Aorta (tissue), 5 donors: ENCODE data around the gene SEPTIN6. TPM values are rescaled to one million over a fixed set of nuclear protein-coding genes. Genes with fewer than 3 reads are reported as not detected.

Experiments
- ATAC-seq: fragments of 200-7000 bp; cut with Tn5 transposase; one replicate; pipeline ENCODE4 v1.9.1; 2022; ENCODE audit warnings: moderate library complexity; ENCODE audit not compliant: low FRiP score
- DNase-seq, 2 donors: peaks; one replicate each; pipeline ENCODE4 v3.0.0-alpha.2; 2020
- H3K27ac ChIP-seq, 2 donors: one replicate each; pipeline ENCODE4 v1.5.1; 2013; ENCODE audit warnings: low read length in 2 of 2, mild to moderate bottlenecking in 2 of 2, moderate library complexity in 2 of 2, control low read depth in 1 of 2, inconsistent platforms in 1 of 2, low read depth in 1 of 2
- H3K27me3 ChIP-seq, 2 donors: one replicate each; pipeline ENCODE4 v1.6.1; 2013; ENCODE audit warnings: control low read depth in 1 of 2, low read length in 1 of 2, mild to moderate bottlenecking in 1 of 2, moderate library complexity in 1 of 2; ENCODE audit not compliant: insufficient read depth in 2 of 2, control insufficient read depth in 1 of 2
- H3K36me3 ChIP-seq, 2 donors: one replicate each; pipeline ENCODE4 v1.6.1; 2013; ENCODE audit warnings: control low read depth in 1 of 2, low read length in 1 of 2, mild to moderate bottlenecking in 1 of 2; ENCODE audit not compliant: insufficient read depth in 2 of 2, control insufficient read depth in 1 of 2
- H3K4me1 ChIP-seq, 2 donors: one replicate each; pipeline ENCODE4 v1.6.1; 2013; ENCODE audit warnings: low read length in 2 of 2, control low read depth in 1 of 2, mild to moderate bottlenecking in 1 of 2, moderate library complexity in 1 of 2; ENCODE audit not compliant: insufficient read depth in 2 of 2, control insufficient read depth in 1 of 2
- H3K4me3 ChIP-seq, 2 donors: one replicate each; pipeline ENCODE4 v1.5.1; 2013; ENCODE audit warnings: low read length in 2 of 2, control low read depth in 1 of 2, mild to moderate bottlenecking in 1 of 2
- H3K9me3 ChIP-seq: one replicate; pipeline ENCODE4 v1.6.1; 2013; ENCODE audit warnings: mild to moderate bottlenecking, low read length; ENCODE audit not compliant: control insufficient read depth
- WGBS, 2 donors: extraction: QIAGEN DNeasy Blood & Tissue Kit; methylation state at CpG; one replicate each; pipeline ENCODE4 v1.1.7; 2013; 5-methylcytosine and 5-hydroxymethylcytosine counted together
- intact Hi-C, 2 donors: fragments of 100-400 bp; cut with DNase I; formaldehyde crosslinking; loops; one replicate each; pipeline versions ENCODE4 v1.14.2 to v1.15.0; 2022
- polyA plus RNA-seq, 2 donors: library from polyadenylated mRNA; stranded (reverse); fragments of 200-250 nt; gene quantifications; one replicate each; pipeline ENCODE4 v1.2.3, GENCODE V29; 2013
- total RNA-seq, 2 donors: library from RNA; stranded (reverse); fragmentation: NEBNext Ultra II Directional; extraction: Animal tissue kit (Norgen Biotek cat#: 25700); gene quantifications; one replicate each; pipeline ENCODE4 v1.2.1, GENCODE V29; 2021
- donor health status: healthy with polysubstance abuse.
- donor health status: Bipolar disorder and iron deficiency.
- donor health status: DM: no; HTN: no; CAD: no.
- donor health status: DM: no; HTN: no; CAD: no.
- donor health status: DM: yes; HTN: yes; CAD: no.

The SEPTIN6 gene
- total and polyA plus RNA-seq, 4 donors = 4.5 to 23.7 (median 12.7) TPM

DNA sequence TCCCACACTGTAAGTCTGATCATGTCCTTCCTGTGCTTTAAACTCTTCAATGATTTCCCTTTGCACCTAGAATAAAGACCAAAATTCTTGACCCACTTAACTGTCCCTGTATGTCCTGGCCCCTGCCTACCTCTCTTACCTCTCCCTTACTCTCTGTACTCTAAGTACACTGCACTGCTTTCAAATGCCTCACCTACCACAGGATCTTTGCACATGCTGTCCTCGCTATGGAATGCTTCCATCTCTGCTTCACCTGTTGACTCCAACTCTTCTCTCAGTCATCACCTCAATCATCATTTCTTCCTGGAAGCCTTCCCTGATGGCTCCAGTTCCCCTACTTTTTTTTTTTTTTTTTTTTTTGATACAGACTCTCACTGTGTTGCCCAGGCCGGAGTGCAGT, 29.0 kb upstream of the SEPTIN6 start:
- Histone ChIP-seq H3K27me3 (no peaks in the 10 kb centered on the region), H3K27ac (no peak overlapping the region), H3K4me3 (no peak overlapping the region), H3K36me3 (no peaks in the 10 kb centered on the region), H3K4me1 (no peaks in the 10 kb centered on the region), H3K9me3 (no peaks in the 10 kb centered on the region)
- DNase-seq (no peak), ATAC-seq (no peak)
- intact Hi-C loops = no loop called here
- WGBS, 2 donors = 82 to 93% methylated on average over 2 of the region's 2 CpGs

DNA sequence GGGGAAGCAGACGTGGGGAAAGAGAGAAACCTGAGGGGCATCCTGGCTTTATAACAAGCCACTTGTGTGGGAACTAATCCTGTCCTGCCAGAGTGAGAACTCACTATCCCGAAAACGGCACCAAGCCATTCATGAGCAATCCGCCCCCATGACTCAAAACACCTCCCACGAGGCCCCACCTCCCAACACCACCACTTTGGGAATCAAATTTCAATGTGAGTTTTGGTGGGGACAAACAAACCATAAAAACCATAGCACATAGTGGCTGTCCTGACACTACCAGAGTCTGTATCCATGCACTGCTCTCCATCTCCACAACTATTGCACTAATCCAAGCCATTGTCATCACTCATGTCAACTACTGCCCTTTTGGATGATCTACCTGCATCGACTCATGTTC, 28.5 kb upstream of the SEPTIN6 start:
- intact Hi-C loops = no loop called here
- Histone ChIP-seq H3K27ac (no peak overlapping the region), H3K36me3 (no peaks in the 10 kb centered on the region), H3K27me3 (no peaks in the 10 kb centered on the region), H3K4me3 (no peak overlapping the region), H3K9me3 (no peaks in the 10 kb centered on the region), H3K4me1 (no peaks in the 10 kb centered on the region)
- ATAC-seq = no peak
- WGBS, 2 donors = 68 to 69% methylated on average over 6 of the region's 6 CpGs
- DNase-seq = no peak

DNA sequence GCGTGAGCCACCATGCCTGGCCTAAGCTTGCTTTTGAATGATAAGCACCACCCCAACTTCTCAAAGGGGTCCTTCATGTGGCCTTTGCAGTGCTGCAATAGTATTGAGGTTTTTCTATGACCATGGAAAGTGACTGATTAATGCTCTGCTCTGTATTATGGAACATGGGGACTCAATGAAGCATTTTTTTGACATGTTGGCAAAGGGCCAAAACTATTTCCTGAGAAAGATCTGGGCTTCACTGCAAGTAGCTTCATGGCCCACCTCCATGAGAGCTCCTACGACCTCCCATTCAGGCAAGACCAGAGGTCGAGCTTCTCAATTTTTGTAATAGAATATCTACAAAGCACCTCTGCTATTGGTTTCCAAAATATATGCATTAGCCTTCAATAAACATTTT, 16.7 kb upstream of the SEPTIN6 start:
- WGBS, 2 donors = 80 to 94% methylated on average over 3 of the region's 3 CpGs
- intact Hi-C loops = no loop called here

DNA sequence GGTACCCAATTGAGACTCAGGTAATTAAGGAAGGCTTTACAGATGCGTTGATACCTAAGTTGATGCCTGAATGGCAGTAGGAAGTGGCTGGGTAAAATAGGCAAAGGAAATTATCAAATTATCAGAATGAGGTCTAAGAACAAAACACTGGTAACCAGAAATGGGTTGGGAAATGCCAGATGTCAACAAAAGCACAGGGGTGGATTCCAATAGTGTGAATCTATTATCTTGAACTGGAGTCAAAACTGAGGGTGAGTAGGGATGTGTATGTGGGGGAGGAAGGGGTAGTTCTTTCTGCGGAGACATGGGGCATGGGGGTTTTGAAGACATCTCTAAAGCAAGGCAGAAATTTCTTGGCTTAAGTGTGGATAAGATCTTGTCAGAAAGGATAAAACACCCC, 16.0 kb upstream of the SEPTIN6 start:
- WGBS, 2 donors = 85 to 96% methylated on average over 2 of the region's 2 CpGs

More for the DNA sequence above, 16.7 kb upstream of the SEPTIN6 start:
- Histone ChIP-seq H3K9me3 (no peaks in the 10 kb centered on the region), H3K4me3 (no peak overlapping the region), H3K36me3 (no peaks in the 10 kb centered on the region), H3K27ac (no peak overlapping the region), H3K27me3 (no peaks in the 10 kb centered on the region), H3K4me1 (no peaks in the 10 kb centered on the region)
- DNase-seq (peak in 1 of 2 donors; percentile 2), ATAC-seq (no peak)

DNA sequence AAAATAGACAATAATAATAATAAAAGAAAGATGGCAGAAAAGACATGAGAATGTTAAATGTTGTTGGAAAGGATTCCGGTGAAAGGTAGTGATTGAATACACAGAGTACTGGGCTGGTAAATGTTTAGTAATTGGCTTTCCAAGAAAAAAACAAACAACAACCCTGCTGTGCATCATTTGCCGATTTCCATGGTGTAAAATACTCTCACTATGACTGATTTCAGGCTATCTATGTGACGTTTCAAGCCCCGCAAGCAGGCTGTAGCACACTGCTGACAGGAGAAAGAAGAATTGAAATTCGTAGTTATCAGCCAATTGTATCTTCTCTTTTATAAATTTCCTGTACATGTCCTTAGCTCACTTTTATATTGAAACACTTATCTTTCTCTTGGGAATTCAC, 13.6 kb upstream of the SEPTIN6 start:
- no peaks in the 10 kb centered on the region for H3K36me3 ChIP-seq
- no peaks in the 10 kb centered on the region for H3K27me3 ChIP-seq
- no peaks in the 10 kb centered on the region for H3K4me1 ChIP-seq
- ATAC-seq (no peak), DNase-seq (peak in 1 of 2 donors; percentile 1)
- no peaks in the 10 kb centered on the region for H3K9me3 ChIP-seq
- WGBS, 2 donors = 57 to 68% methylated on average over 5 of the region's 5 CpGs
- H3K27ac ChIP-seq = no peak overlapping the region
- intact Hi-C loops = no loop called here
- no peak overlapping the region for H3K4me3 ChIP-seq

More for the DNA sequence above, 16.0 kb upstream of the SEPTIN6 start:
- Histone ChIP-seq H3K4me3 (no peak overlapping the region), H3K4me1 (no peaks in the 10 kb centered on the region), H3K9me3 (no peaks in the 10 kb centered on the region), H3K27me3 (no peaks in the 10 kb centered on the region), H3K36me3 (no peaks in the 10 kb centered on the region), H3K27ac (no peak overlapping the region)
- no peak for DNase-seq
- ATAC-seq = no peak
- intact Hi-C loops = no loop called here

DNA sequence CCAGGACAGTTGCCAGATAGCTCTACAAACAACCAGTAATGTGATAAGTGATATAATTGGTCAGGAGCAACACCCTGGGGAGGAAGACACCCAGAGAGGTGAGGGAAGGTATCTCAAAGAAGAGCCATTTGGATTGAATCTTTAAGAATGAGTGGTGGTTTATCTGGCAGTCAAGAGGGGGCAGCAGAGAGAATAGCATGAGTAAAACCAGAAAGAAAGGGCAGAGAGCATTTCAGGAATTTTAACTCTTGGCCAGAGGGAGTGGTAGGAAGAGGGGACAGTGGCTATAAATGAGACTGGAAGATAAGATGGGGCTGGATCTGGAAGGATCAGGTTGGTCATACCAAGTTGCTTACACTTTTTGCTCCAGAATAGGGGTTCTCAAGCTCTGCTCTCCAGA, 5.9 kb upstream of the SEPTIN6 start:
- Histone ChIP-seq H3K4me1 (no peaks in the 10 kb centered on the region), H3K4me3 (no peak overlapping the region), H3K36me3 (no peaks in the 10 kb centered on the region), H3K27me3 (no peaks in the 10 kb centered on the region), H3K27ac (no peak overlapping the region), H3K9me3 (no peaks in the 10 kb centered on the region)
- DNase-seq (no peak), ATAC-seq (no peak)
- intact Hi-C loops = no loop called here

DNA sequence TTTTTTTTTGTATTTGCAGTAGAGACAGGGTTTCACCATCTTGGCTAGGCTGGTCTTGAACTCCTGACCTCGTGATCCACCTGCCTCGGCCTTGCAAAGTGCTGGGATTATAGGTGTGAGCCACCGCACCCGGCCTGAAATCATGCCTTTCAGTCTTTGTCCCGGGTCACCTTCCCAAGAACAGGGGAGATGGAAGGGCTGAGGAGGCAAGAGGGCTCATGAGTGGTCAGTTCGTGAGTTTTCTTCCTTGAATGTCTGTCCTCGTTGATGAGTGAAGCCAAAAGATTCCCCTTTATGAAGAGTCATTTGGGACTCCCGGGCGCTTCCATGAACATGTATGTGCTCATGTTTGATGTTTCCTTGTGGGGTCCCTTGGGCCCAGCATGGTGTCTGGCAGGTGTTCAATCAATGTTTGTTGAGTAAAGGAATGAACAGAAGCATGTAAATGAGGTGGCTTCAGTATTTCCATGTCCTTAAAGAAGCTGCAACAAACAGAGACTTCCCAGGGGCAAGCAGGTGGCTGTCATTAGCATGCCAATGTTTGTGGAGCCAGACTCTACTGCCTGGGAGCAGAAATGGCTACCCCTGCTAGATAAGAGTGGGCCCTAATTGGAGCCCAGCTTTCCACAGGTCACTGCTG, 3.4 kb upstream of the SEPTIN6 start:
- DNase-seq = no peak
- H3K4me1 ChIP-seq = no peaks in the 10 kb centered on the region
- intact Hi-C loops = no loop called here
- ATAC-seq = no peak
- WGBS, 2 donors = 79 to 88% methylated on average over 9 of the region's 9 CpGs
- no peak overlapping the region for H3K4me3 ChIP-seq
- peaks cover 0 to 2% of the 10 kb centered on the region in 2 donors for H3K27me3 ChIP-seq
- H3K9me3 ChIP-seq = no peaks in the 10 kb centered on the region
- H3K27ac ChIP-seq = no peak overlapping the region
- H3K36me3 ChIP-seq = no peaks in the 10 kb centered on the region

DNA sequence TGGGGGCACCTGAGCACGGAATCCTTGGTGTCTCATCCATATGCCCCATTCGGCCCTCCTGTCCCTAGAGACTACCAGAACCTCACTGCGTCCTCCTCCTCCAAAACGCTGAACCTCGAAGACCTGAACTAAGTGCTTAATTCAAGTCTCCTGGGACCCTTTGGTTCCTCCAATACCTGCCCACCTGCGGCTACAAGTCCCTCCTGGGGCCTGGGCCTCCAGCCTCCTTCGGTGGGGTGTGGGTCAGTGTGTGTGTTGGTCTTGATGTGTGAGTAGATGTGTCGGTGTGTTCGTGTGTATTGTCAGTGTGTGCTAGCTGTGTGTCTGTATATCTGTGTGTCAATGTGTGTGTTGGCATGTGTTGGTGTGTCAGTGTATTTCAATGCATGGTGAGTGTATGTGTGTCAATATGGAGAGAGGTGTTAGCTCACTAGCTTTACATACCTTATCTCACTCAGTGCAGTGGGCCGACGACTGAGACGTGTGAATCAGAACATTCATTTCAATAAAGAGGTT, 2.6 kb upstream of the SEPTIN6 start:
- no peak overlapping the region for H3K4me3 ChIP-seq
- no peak overlapping the region for H3K27ac ChIP-seq
- intact Hi-C loops = no loop called here
- no peaks in the 10 kb centered on the region for H3K9me3 ChIP-seq
- H3K36me3 ChIP-seq = no peaks in the 10 kb centered on the region
- H3K4me1 ChIP-seq = no peaks in the 10 kb centered on the region
- H3K27me3 ChIP-seq = peaks cover 0 to 2% of the 10 kb centered on the region in 2 donors
- DNase-seq = no peak
- WGBS, 2 donors = 75 to 80% methylated on average over 12 of the region's 12 CpGs
- no peak for ATAC-seq
